ENCODE data around the gene MTMR12. TPM values are rescaled to one million over a fixed set of nuclear protein-coding genes. Genes with fewer than 3 reads are reported as not detected.

The MTMR12 gene
- total and polyA plus RNA-seq, 3 donors from 2014 or later = 53.6 to 64.0 (median 59.2) TPM

DNA sequence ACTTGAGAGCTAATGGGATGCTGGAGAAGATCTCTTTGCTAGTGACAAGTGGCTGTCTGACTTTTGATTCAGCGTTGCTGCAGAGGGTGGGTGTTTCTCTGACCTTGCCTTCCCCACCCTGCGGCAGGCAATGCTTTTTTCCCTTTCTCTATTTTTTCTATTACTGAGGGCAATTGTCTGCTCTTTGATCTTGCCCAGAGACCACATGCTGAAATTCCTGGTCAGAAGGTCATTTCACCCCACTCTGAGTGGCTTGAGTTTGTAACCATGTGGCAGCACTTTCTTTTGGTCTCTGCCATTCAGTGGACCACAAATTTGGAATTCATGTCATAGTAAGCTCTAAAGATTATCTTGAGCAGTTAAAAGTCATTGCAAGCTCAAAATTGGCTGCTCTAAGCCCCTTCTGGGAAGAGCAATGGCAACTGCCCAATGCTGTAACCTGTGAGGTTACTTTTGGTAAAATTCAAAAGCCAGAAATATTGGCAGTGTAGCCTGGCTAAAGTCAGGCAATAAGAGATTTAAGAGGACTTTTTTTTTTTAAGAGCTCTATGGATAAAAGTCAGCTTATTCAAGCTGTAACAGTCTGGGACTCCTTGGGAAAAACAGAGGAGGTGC is 30.4 kb upstream of the MTMR12 start:
- no peak for DNase-seq
- 75 to 80% methylated on average over 2 of the region's 2 CpGs for WGBS, 2 donors
- Histone ChIP-seq H3K27me3 (no peaks in the 10 kb centered on the region), H3K9me3 (no peaks in the 10 kb centered on the region), H3K4me1 (no peaks in the 10 kb centered on the region), H3K4me3 (no peak overlapping the region), H3K36me3 (ENCODE audit: low read depth, missing control alignments) (no peaks in the 10 kb centered on the region), H3K27ac (no peak overlapping the region)
- intact Hi-C loops (cut with DNase I; ENCODE audit: low total_unique reads) = no loop called here
- TF ChIP-seq POLR2A (IDR thresholded peaks at IDR 0.05) = no peak
- TF ChIP-seq, protein P1, sequence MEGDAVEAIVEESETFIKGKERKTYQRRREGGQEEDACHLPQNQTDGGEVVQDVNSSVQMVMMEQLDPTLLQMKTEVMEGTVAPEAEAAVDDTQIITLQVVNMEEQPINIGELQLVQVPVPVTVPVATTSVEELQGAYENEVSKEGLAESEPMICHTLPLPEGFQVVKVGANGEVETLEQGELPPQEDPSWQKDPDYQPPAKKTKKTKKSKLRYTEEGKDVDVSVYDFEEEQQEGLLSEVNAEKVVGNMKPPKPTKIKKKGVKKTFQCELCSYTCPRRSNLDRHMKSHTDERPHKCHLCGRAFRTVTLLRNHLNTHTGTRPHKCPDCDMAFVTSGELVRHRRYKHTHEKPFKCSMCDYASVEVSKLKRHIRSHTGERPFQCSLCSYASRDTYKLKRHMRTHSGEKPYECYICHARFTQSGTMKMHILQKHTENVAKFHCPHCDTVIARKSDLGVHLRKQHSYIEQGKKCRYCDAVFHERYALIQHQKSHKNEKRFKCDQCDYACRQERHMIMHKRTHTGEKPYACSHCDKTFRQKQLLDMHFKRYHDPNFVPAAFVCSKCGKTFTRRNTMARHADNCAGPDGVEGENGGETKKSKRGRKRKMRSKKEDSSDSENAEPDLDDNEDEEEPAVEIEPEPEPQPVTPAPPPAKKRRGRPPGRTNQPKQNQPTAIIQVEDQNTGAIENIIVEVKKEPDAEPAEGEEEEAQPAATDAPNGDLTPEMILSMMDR (IDR thresholded peaks at IDR 0.05) = no peak

DNA sequence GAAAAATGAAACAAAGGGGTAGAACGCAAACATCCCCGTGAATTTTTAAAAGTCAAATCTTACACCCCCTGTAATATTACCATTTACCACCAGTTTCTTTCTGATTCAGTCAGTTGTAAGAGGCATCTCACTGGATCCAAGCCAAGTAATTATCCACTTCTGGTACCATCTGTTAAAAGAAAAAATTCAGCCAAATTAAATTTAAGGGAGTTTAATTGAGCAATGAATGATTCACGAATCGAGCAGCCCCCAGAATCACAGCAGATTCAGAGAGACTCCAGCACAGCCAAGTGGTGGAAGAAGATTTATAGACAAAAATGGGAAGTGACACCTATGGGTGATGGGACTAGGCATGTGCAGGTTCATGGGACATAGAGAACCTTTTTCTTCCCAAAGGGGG is 29.9 kb upstream of the MTMR12 start:
- 62 to 65% methylated on average over 4 of the region's 4 CpGs for WGBS, 2 donors
- H3K27me3 ChIP-seq = no peaks in the 10 kb centered on the region
- no peak for DNase-seq
- no peaks in the 10 kb centered on the region for H3K36me3 ChIP-seq (ENCODE audit: low read depth, missing control alignments)
- TF ChIP-seq POLR2A (IDR thresholded peaks at IDR 0.05) = no peak
- H3K4me3 ChIP-seq = no peak overlapping the region
- no peaks in the 10 kb centered on the region for H3K9me3 ChIP-seq
- intact Hi-C loops (cut with DNase I; ENCODE audit: low total_unique reads) = no loop called here
- no peak overlapping the region for H3K27ac ChIP-seq
- no peaks in the 10 kb centered on the region for H3K4me1 ChIP-seq

DNA sequence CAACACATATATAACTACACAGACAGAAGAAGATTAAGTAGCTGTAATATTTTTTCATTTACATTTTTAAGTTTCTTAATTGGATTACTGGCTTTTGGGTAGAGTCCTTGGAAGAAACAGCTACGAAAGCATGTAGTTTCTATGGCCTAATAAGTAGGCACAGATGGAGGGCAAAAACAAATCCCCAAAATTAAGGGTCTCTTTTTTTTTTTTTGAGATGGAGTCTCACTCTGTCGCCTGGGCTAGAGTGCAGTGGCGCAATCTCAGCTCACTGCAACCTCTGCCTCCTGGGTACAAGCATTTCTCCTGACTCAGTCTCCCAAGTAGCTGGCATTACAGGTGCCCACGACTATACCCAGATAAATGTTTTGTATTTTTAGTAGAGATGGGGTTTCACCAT is 27.1 kb upstream of the MTMR12 start:
- Histone ChIP-seq H3K27ac (no peak overlapping the region), H3K27me3 (no peaks in the 10 kb centered on the region), H3K4me3 (no peak overlapping the region), H3K36me3 (ENCODE audit: low read depth, missing control alignments) (no peaks in the 10 kb centered on the region), H3K9me3 (no peaks in the 10 kb centered on the region), H3K4me1 (no peaks in the 10 kb centered on the region)
- intact Hi-C loops (cut with DNase I; ENCODE audit: low total_unique reads) = no loop called here
- WGBS, 2 donors = 81 to 82% methylated on average over 4 of the region's 4 CpGs
- TF ChIP-seq POLR2A (IDR thresholded peaks at IDR 0.05) = no peak
- TF ChIP-seq, protein P1 (IDR thresholded peaks at IDR 0.05) = no peak
- no peak for DNase-seq

DNA sequence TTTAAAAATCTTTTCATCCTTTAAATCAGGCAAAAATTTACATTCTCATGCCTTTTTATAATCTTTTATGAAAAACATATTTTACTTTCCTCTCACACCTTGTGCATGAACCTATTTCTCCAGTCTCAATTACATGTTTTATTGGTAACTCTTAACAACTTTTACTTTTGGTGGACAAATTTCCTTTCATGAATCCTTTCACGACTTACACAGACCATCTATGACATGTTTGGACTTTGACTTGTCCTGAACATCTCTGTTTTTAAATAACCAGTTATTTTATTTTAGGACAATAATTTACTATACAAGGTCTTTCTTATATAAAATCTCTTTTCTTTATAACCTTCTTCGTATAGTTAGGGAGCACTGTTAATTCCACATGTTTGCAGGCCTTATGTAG is 26.5 kb upstream of the MTMR12 start:
- DNase-seq = no peak
- 63 to 80% methylated on average over 2 of the region's 2 CpGs for WGBS, 2 donors
- no peak for TF ChIP-seq POLR2A (IDR thresholded peaks at IDR 0.05)
- TF ChIP-seq, protein P1 (IDR thresholded peaks at IDR 0.05) = no peak
- no peak overlapping the region for H3K4me3 ChIP-seq
- no peaks in the 10 kb centered on the region for H3K9me3 ChIP-seq
- no peaks in the 10 kb centered on the region for H3K36me3 ChIP-seq (ENCODE audit: low read depth, missing control alignments)
- no peaks in the 10 kb centered on the region for H3K27me3 ChIP-seq
- intact Hi-C loops (cut with DNase I; ENCODE audit: low total_unique reads) = no loop called here
- no peak overlapping the region for H3K27ac ChIP-seq
- H3K4me1 ChIP-seq = no peaks in the 10 kb centered on the region

DNA sequence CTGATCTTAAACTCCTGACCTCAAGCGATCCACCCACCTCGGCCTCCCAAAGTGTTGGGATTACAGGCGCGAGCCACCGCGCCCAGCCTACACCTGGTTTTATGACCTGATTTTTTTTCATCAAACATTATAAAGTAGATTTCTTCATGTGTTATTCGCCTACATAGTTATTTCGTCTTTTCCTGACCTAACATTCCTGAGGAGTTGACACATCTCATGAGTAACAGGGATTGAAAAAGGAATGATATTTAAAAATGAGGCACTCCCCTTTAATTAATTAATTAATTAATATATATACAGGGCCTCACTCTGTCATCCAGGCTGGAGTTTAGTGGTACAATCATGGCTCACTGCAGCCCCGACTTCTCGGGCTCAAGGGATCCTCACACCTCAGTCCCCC is 20.2 kb upstream of the MTMR12 start:
- no peak for DNase-seq
- 98 to 99% methylated on average over 10 of the region's 10 CpGs for WGBS, 2 donors
- Histone ChIP-seq H3K36me3 (ENCODE audit: low read depth, missing control alignments) (no peaks in the 10 kb centered on the region), H3K27me3 (no peaks in the 10 kb centered on the region), H3K9me3 (no peaks in the 10 kb centered on the region), H3K4me1 (peaks cover 12% of the 10 kb centered on the region), H3K27ac (no peak overlapping the region), H3K4me3 (no peak overlapping the region)
- intact Hi-C loops (cut with DNase I; ENCODE audit: low total_unique reads) = no loop called here
- TF ChIP-seq POLR2A (IDR thresholded peaks at IDR 0.05) = no peak
- TF ChIP-seq, protein P1 (IDR thresholded peaks at IDR 0.05) = no peak
